ENCODE measurements around the gene PANX3. TPM values are rescaled to one million over a fixed set of nuclear protein-coding genes. Genes with fewer than 3 reads are reported as not detected.
A peak's percentile ranks its signal among the peaks of the same experiment; 100 is the strongest.

The PANX3 gene
- total and polyA plus RNA-seq, 2 of the 13 experiments (the other 11 are each of a cell fraction or from before 2014, with no cell fraction given), result not detected

GRCh38 chr11:124622531-124623451, 11.6 kb downstream of the PANX3 start, which contains the start of gene TBRG1 (continued):
- no peak for TF ChIP-seq STAT5B (CRISPR knock-in tag; IDR thresholded peaks at IDR 0.05)
- no peak for TF ChIP-seq HHEX (CRISPR knock-in tag; IDR thresholded peaks at IDR 0.05)
- TF ChIP-seq ZSCAN22 (CRISPR knock-in tag; IDR thresholded peaks at IDR 0.05), result no peak
- TF ChIP-seq MEIS2 (CRISPR knock-in tag; IDR thresholded peaks at IDR 0.05), result peak; percentile 57
- TF ChIP-seq ZNF782 (CRISPR knock-in tag; IDR thresholded peaks at IDR 0.05; ENCODE audit: borderline replicate concordance), result peak; percentile 95; the same call in 1 of the 2 replicates
- TF ChIP-seq ZNF709 (CRISPR knock-in tag; IDR thresholded peaks at IDR 0.05), result 0 out of 2 replicates have a peak, but pooled peaks have one; percentile 55
- TF ChIP-seq ZNF580 (CRISPR knock-in tag; IDR thresholded peaks at IDR 0.05; ENCODE audit: borderline replicate concordance, low read depth), result peak; percentile 87; the same call in 1 of the 2 replicates
- TF ChIP-seq, protein P1, sequence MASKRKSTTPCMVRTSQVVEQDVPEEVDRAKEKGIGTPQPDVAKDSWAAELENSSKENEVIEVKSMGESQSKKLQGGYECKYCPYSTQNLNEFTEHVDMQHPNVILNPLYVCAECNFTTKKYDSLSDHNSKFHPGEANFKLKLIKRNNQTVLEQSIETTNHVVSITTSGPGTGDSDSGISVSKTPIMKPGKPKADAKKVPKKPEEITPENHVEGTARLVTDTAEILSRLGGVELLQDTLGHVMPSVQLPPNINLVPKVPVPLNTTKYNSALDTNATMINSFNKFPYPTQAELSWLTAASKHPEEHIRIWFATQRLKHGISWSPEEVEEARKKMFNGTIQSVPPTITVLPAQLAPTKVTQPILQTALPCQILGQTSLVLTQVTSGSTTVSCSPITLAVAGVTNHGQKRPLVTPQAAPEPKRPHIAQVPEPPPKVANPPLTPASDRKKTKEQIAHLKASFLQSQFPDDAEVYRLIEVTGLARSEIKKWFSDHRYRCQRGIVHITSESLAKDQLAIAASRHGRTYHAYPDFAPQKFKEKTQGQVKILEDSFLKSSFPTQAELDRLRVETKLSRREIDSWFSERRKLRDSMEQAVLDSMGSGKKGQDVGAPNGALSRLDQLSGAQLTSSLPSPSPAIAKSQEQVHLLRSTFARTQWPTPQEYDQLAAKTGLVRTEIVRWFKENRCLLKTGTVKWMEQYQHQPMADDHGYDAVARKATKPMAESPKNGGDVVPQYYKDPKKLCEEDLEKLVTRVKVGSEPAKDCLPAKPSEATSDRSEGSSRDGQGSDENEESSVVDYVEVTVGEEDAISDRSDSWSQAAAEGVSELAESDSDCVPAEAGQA (IDR thresholded peaks at IDR 0.05; ENCODE audit: low read depth), result peak; percentile 59; the same call in 1 of the 2 replicates
- TF ChIP-seq, protein P1 (CRISPR knock-in tag; IDR thresholded peaks at IDR 0.05; ENCODE audit: borderline replicate concordance), result no peak
- no peak for TF ChIP-seq SIX1 (CRISPR knock-in tag; IDR thresholded peaks at IDR 0.05; ENCODE audit: borderline replicate concordance)
- TF ChIP-seq SIN3A (IDR thresholded peaks at IDR 0.05; ENCODE audit: borderline replicate concordance, low read depth, low read length), result peak; percentile 93
- no peak; the same call in 1 of the 2 replicates for TF ChIP-seq CCDC6 (CRISPR knock-in tag; IDR thresholded peaks at IDR 0.05)
- peak; percentile 68; the same call in 1 of the 2 replicates for TF ChIP-seq REPIN1 (CRISPR knock-in tag; IDR thresholded peaks at IDR 0.05; ENCODE audit: borderline replicate concordance, low read depth)
- TF ChIP-seq, protein P2, sequence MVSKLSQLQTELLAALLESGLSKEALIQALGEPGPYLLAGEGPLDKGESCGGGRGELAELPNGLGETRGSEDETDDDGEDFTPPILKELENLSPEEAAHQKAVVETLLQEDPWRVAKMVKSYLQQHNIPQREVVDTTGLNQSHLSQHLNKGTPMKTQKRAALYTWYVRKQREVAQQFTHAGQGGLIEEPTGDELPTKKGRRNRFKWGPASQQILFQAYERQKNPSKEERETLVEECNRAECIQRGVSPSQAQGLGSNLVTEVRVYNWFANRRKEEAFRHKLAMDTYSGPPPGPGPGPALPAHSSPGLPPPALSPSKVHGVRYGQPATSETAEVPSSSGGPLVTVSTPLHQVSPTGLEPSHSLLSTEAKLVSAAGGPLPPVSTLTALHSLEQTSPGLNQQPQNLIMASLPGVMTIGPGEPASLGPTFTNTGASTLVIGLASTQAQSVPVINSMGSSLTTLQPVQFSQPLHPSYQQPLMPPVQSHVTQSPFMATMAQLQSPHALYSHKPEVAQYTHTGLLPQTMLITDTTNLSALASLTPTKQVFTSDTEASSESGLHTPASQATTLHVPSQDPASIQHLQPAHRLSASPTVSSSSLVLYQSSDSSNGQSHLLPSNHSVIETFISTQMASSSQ (IDR thresholded peaks at IDR 0.05; ENCODE audit: low read depth), result no peak
- TF ChIP-seq, protein P2 (CRISPR knock-in tag; IDR thresholded peaks at IDR 0.05; ENCODE audit: borderline replicate concordance), result peak; percentile 67; the same call in 1 of the 2 replicates
- TF ChIP-seq SETDB1 (CRISPR knock-in tag; IDR thresholded peaks at IDR 0.05; ENCODE audit: borderline replicate concordance), result no peak
